ENCODE results near the gene IL21R. TPM values are rescaled to one million over a fixed set of nuclear protein-coding genes. Genes with fewer than 3 reads are reported as not detected.

The IL21R gene
- total and polyA plus RNA-seq, 10 of the 15 experiments (the other 5 are each of a cell fraction or from before 2014, with no cell fraction given) = 5.3 to 138 (median 82.5) TPM

DNA sequence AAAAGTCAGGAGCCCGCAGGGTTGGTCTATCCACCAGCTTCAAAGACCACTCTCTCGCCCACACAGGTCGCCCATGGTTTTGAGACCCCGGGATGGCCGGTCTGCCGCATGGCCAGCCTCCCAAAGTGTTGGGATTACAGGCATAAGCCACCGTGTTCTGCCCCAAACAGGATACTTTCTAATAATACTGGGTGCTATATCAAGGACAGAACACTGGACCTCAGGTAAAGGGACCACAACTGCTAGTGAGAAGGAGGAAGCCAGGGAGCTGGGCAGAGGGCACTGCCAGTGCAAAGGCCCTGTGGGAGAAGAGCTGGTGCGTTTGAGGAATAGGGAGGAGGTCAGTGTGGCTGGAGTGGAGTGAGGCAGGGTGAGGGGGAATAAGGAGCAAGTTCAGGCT lies 34.1 kb downstream of the IL21R start:
- Histone ChIP-seq H3K27me3 (replicated peaks in 1 of 2; ENCODE audit: control insufficient read depth in 2 of 2, insufficient read depth in 2 of 2, low read length in 1 of 2) (no peaks in the 10 kb centered on the region), H3K36me3 (ENCODE audit: control insufficient read depth in 2 of 2, insufficient read depth in 2 of 2, low read length in 1 of 2) (peaks cover 66 to 74% of the 10 kb centered on the region in 2 experiments), H3K4me2 (ENCODE audit: control insufficient read depth, insufficient read depth) (no peak overlapping the region), H3K4me3 (no peak overlapping the region), H3K4me1 (ENCODE audit: control insufficient read depth, insufficient read depth, low read length) (peaks cover 18% of the 10 kb centered on the region), H3K27ac (ENCODE audit: control insufficient read depth, insufficient read depth) (no peak overlapping the region), H3K79me2 (ENCODE audit: control insufficient read depth, insufficient read depth, low read length) (peaks cover 32% of the 10 kb centered on the region), H3K9ac (ENCODE audit: control insufficient read depth, insufficient read depth, low read length) (no peak overlapping the region), H2AFZ (ENCODE audit: control insufficient read depth, low read depth, low read length) (no peak overlapping the region), H4K20me1 (ENCODE audit: control insufficient read depth, insufficient read depth) (no peaks in the 10 kb centered on the region), H3K9me3 (replicated peaks; ENCODE audit: control insufficient read depth, insufficient read depth, low read length) (no peaks in the 10 kb centered on the region)
- no peak for DNase-seq (ENCODE audit: low read depth, low spot score)
- in situ Hi-C loops (cut with MboI) (no loop called here), intact Hi-C loops (cut with micrococcal nuclease; ENCODE audit: unreplicated experiment) (no loop called here)
- WGBS (ENCODE audit: insufficient coverage, insufficient replicate concordance, low lambda C conversion rate, missing lambda C conversion rate) = 96% methylated on average over 8 of the region's 8 CpGs
- ChIA-PET SMC1A (ENCODE audit: uncharacterized antibody, unreplicated experiment) (no interaction called here), CTCF (interaction anchor here (1.5 to 3.1 kb wide), 3 partner anchors 7 to 14 kb away, joined by 3 to 10 read pairs (median 8); no protein-coding TSS in a partner anchor), RAD21 (ENCODE audit: unreplicated experiment) (no interaction called here), POLR2A (no interaction called here)
- no peak for FAIRE-seq
- ATAC-seq = no peak
- peak; percentile 51; the same call in 1 of the 2 replicates for TF ChIP-seq POLR2A (IDR thresholded peaks at IDR 0.05; ENCODE audit: low read depth, low read length)
- TF ChIP-seq, protein P1, sequence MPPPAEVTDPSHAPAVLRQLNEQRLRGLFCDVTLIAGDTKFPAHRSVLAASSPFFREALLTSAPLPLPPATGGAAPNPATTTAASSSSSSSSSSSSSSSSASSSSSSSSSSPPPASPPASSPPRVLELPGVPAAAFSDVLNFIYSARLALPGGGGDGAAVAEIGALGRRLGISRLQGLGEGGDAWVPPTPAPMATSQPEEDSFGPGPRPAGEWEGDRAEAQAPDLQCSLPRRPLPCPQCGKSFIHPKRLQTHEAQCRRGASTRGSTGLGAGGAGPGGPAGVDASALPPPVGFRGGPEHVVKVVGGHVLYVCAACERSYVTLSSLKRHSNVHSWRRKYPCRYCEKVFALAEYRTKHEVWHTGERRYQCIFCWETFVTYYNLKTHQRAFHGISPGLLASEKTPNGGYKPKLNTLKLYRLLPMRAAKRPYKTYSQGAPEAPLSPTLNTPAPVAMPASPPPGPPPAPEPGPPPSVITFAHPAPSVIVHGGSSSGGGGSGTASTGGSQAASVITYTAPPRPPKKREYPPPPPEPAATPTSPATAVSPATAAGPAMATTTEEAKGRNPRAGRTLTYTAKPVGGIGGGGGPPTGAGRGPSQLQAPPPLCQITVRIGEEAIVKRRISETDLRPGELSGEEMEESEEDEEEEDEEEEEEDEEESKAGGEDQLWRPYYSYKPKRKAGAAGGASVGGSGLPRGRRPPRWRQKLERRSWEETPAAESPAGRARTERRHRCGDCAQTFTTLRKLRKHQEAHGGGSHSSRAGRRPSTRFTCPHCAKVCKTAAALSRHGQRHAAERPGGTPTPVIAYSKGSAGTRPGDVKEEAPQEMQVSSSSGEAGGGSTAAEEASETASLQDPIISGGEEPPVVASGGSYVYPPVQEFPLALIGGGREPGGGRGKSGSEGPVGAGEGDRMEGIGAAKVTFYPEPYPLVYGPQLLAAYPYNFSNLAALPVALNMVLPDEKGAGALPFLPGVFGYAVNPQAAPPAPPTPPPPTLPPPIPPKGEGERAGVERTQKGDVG (CRISPR knock-in tag; IDR thresholded peaks at IDR 0.05) = no peak
- no peak for TF ChIP-seq ESRRA (IDR thresholded peaks at IDR 0.05; ENCODE audit: low read length)
- no TSS peak for BruUV-seq (replicated peaks)
